ENCODE measurements around the gene CFAP300. TPM values are rescaled to one million over a fixed set of nuclear protein-coding genes. Genes with fewer than 3 reads are reported as not detected.

CFAP300 gene
- 1 to 10 TPM in 1 of 2 donors, under 1 TPM in 1; 0.67 to 1.0 TPM for total RNA-seq

DNA sequence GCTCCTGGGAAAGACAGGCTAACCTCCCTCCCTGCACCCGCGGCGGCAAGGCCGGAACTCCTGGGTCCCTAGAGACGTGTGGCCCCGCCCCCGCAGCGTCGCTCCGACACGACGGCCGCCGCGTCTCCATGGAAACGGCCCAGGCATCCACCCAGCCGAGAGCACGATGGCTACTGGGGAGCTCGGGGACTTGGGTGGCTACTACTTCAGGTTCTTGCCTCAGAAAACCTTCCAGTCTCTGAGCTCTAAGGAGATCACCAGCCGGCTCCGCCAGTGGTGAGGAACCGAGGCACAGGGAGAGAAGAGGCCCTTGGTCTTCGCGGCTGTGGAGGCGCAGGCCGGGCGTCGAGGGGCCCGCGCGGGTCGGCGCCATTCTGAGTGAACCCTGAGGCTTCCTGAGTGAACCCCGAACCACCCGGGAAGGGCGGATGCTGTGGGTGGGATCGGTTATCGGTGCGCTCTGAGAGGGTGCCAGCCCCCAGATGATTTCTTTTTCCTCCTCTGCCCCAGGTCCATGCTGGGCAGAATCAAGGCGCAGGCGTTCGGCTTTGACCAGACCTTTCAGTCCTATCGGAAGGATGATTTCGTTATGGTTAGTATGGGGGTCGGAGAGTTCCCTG lies at the start of gene CFAP300:
TSS of gene CFAP300 (plus strand) at position 133 of the 620 bp plus-strand sequence. CDS start at position 167, 34 bp downstream.

DNA sequence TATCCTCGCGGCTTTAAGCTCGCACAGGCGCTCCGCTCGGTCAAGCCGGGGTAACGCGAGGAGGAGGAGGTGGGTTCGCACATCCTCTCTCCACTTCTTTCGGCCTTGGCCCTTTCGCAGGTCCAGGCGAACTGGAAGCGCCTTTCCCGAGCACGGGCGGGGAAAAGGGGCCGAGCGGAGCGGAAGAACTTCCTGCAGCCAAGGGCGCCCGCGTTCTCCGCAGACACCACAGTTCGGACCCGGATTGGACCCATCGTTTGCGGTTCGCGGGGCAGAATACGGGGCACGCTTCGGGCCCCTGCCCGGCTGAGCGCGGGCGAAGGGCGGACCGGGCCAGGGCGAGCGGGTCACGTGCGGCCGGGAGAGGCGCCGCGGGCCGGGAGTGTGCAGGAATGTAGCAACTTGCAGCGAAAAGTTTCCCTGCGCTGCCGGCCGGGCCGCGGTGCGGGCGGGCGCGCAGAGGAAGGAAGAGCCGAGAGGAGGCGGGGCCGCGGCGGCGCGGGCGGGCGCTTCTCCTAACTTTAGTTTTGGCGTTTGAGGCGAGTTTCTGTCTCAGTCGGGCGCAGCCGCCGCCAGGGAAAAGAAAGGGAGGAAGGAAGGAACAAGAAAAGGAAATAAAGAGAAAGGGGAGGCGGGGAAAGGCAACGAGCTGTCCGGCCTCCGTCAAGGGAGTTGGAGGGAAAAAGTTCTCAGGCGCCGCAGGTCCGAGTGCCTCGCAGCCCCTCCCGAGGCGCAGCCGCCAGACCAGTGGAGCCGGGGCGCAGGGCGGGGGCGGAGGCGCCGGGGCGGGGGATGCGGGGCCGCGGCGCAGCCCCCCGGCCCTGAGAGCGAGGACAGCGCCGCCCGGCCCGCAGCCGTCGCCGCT lies 62.9 kb downstream of the CFAP300 start, which contains the start of gene YAP1:
TSS of gene YAP1 (plus strand) at position 552 of the 865 bp plus-strand sequence. CDS start 402 bp downstream, outside the sequence.

Small RNA genes within 50 kb of the gene (small RNA-seq; reads per million reads assigned to genes)
- 0 reads per million in 2 donors for gene RNA5SP535

Other genes starting within 250 kb of the CFAP300 start
- gene CEP126, start 132.4 kb upstream of the CFAP300 start, total RNA-seq = 1 to 10 TPM in 1 of 2 donors, under 1 TPM in 1; 0.67 to 1.0 TPM
- gene ANGPTL5, start 130.9 kb upstream of the CFAP300 start, total RNA-seq = not detected
- 10 to 100 TPM; 83.9 to 93.3 TPM for gene YAP1, start 63.0 kb downstream of the CFAP300 start, total RNA-seq

All from melanocyte of skin (primary cell).